SK-N-SH treated with all-trans-retinoic acid at 6 μM for 48 hours (cell line): ENCODE data around the gene NRXN2.
A peak's percentile ranks its signal among the peaks of the same experiment; 100 is the strongest.

Experiments
- ATAC-seq: fragments of 200-7000 bp; cut with Tn5 transposase; 3 replicates; pipeline ENCODE4 v1.9.1; 2020; ENCODE audit warnings: mild to moderate bottlenecking, moderate library complexity
- ARNTL ChIP-seq: fragments of 450-650 bp; formaldehyde crosslinking; IDR thresholded peaks from 2 replicates; pipeline ENCODE4 v1.5.0; 2020; ENCODE audit warnings: low read depth, mild to moderate bottlenecking, moderate library complexity, borderline replicate concordance
- BACH2 ChIP-seq: fragments of 250-450 bp; sonication (Bioruptor Pico); IDR thresholded peaks from 2 replicates; pipeline ENCODE4 v1.9.0; 2021; ENCODE audit warnings: mild to moderate bottlenecking, borderline replicate concordance
- CSDC2 ChIP-seq: fragments of 250-450 bp; sonication (Bioruptor Pico); IDR thresholded peaks from 2 replicates; pipeline ENCODE4 v1.5.0; 2020; ENCODE audit warnings: mild to moderate bottlenecking, moderate library complexity
- ESRRG ChIP-seq: fragments of 250-450 bp; sonication (Bioruptor Pico); IDR thresholded peaks from 2 replicates; pipeline ENCODE4 v1.6.1; 2021; ENCODE audit warnings: mild to moderate bottlenecking
- GLIS3 ChIP-seq: fragments of 250-450 bp; sonication (Bioruptor Pico); IDR thresholded peaks from 2 replicates; pipeline ENCODE4 v1.5.0; 2020; ENCODE audit warnings: mild to moderate bottlenecking, moderate library complexity
- ISL1 ChIP-seq: fragments of 250-450 bp; sonication (Bioruptor Pico); IDR thresholded peaks from 2 replicates; pipeline ENCODE4 v2.1.2; 2022; ENCODE audit warnings: mild to moderate bottlenecking, moderate library complexity
- OSR1 ChIP-seq: fragments of 250-450 bp; sonication (Bioruptor Pico); IDR thresholded peaks from 2 replicates; pipeline ENCODE4 v1.8.0; 2022; ENCODE audit warnings: moderate library complexity, mild to moderate bottlenecking, inconsistent platforms
- RARB ChIP-seq: fragments of 250-450 bp; sonication (Bioruptor Pico); IDR thresholded peaks from 2 replicates; pipeline ENCODE4 v1.8.0; 2021; ENCODE audit warnings: mild to moderate bottlenecking, moderate library complexity
- SNAI2 ChIP-seq: fragments of 250-450 bp; sonication (Bioruptor Pico); IDR thresholded peaks from 2 replicates; pipeline ENCODE4 v1.5.0; 2020; ENCODE audit warnings: mild to moderate bottlenecking, moderate library complexity
- TCF4 ChIP-seq: fragments of 250-450 bp; sonication (Bioruptor Pico); IDR thresholded peaks from 2 replicates; pipeline ENCODE4 v1.8.0; 2021; ENCODE audit warnings: mild to moderate bottlenecking, moderate library complexity, borderline replicate concordance
- TOX ChIP-seq: fragments of 250-450 bp; sonication (Bioruptor Pico); IDR thresholded peaks from 2 replicates; pipeline ENCODE4 v1.8.0; 2021; ENCODE audit warnings: mild to moderate bottlenecking, moderate library complexity, borderline replicate concordance
- ZC3H10 ChIP-seq: fragments of 250-450 bp; sonication (Bioruptor Pico); IDR thresholded peaks from 2 replicates; pipeline ENCODE4 v1.5.1; 2021; ENCODE audit warnings: mild to moderate bottlenecking, moderate library complexity
- ZFP3 ChIP-seq: fragments of 250-450 bp; sonication (Bioruptor Pico); IDR thresholded peaks from 2 replicates; pipeline ENCODE4 v1.5.0; 2020; ENCODE audit warnings: mild to moderate bottlenecking, moderate library complexity
- ZFP30 ChIP-seq: fragments of 450-650 bp; formaldehyde crosslinking; IDR thresholded peaks from 2 replicates; pipeline ENCODE4 v1.5.0; 2022; ENCODE audit warnings: mild to moderate bottlenecking, moderate library complexity
- ZNF565 ChIP-seq: fragments of 450-650 bp; formaldehyde crosslinking; conservative IDR thresholded peaks from 2 replicates; pipeline ENCODE4 v1.5.0; 2020; ENCODE audit warnings: low read depth, mild to moderate bottlenecking, moderate library complexity
- ZNF70 ChIP-seq: fragments of 450-650 bp; formaldehyde crosslinking; IDR thresholded peaks from 2 replicates; pipeline ENCODE4 v1.5.0; 2020; ENCODE audit warnings: mild to moderate bottlenecking, moderate library complexity
- ZNF8 ChIP-seq: fragments of 450-650 bp; formaldehyde crosslinking; IDR thresholded peaks from 2 replicates; pipeline ENCODE4 v1.5.0; 2020; ENCODE audit warnings: mild to moderate bottlenecking, moderate library complexity
- TF ChIP-seq, protein P1 (sequence below): fragments of 250-450 bp; sonication (Bioruptor Pico); IDR thresholded peaks from 2 replicates; pipeline ENCODE4 v1.8.0; 2021; ENCODE audit warnings: low read depth, mild to moderate bottlenecking, moderate library complexity, borderline replicate concordance
- TF ChIP-seq, protein P2 (sequence below): fragments of 250-450 bp; sonication (Bioruptor Pico); IDR thresholded peaks from 2 replicates; pipeline ENCODE4 v1.5.1; 2020; ENCODE audit warnings: low read depth, mild to moderate bottlenecking, moderate library complexity
- TF ChIP-seq, protein P3 (sequence below): fragments of 250-450 bp; sonication (Bioruptor Pico); IDR thresholded peaks from 2 replicates; pipeline ENCODE4 v1.8.0; 2020; ENCODE audit warnings: mild to moderate bottlenecking, moderate library complexity, borderline replicate concordance
- TF ChIP-seq, protein P4 (sequence below): fragments of 250-450 bp; sonication (Bioruptor Pico); IDR thresholded peaks from 2 replicates; pipeline ENCODE4 v1.5.0; 2020; ENCODE audit warnings: mild to moderate bottlenecking, moderate library complexity
- TF ChIP-seq, protein P5 (sequence below): fragments of 250-450 bp; sonication (Bioruptor Pico); IDR thresholded peaks from 2 replicates; pipeline ENCODE4 v1.5.1; 2021; ENCODE audit warnings: mild to moderate bottlenecking, moderate library complexity

Gene NRXN2

DNA sequence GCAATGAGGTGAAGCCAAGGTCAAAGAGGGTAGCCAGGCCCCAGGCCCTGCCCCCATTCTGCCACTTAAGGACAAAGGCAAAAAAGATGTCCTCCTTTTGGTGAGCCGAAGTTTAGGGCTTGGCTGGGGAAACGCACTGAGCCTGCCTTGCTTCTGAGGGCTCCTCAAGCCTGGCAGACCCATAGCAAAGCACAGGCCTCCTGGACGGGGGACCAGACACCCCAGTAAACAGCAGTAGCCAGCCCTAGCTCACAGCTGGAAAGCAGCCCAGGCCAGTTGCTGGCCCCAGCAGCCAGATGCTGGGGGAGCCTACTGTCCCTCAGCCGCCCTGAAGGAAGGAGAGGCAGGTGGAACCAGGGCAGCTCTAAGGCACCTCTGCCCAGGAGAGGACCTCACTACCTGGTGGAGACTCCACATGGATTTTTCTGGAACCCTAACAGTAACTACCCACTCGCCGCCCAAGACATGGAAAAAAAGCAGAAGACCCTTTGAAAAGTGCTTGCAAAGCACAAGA is 40.6 kb upstream of the NRXN2 start:
- ATAC-seq, result no peak
- TF ChIP-seq ISL1 (CRISPR knock-in tag) (no peak), GLIS3 (CRISPR knock-in tag) (no peak), TCF4 (CRISPR knock-in tag) (no peak), CSDC2 (CRISPR knock-in tag) (no peak)
- TF ChIP-seq, protein P1, sequence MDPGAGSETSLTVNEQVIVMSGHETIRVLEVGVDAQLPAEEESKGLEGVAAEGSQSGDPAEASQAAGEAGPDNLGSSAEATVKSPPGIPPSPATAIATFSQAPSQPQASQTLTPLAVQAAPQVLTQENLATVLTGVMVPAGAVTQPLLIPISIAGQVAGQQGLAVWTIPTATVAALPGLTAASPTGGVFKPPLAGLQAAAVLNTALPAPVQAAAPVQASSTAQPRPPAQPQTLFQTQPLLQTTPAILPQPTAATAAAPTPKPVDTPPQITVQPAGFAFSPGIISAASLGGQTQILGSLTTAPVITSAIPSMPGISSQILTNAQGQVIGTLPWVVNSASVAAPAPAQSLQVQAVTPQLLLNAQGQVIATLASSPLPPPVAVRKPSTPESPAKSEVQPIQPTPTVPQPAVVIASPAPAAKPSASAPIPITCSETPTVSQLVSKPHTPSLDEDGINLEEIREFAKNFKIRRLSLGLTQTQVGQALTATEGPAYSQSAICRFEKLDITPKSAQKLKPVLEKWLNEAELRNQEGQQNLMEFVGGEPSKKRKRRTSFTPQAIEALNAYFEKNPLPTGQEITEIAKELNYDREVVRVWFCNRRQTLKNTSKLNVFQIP (CRISPR knock-in tag), result no peak
- TF ChIP-seq, protein P2, sequence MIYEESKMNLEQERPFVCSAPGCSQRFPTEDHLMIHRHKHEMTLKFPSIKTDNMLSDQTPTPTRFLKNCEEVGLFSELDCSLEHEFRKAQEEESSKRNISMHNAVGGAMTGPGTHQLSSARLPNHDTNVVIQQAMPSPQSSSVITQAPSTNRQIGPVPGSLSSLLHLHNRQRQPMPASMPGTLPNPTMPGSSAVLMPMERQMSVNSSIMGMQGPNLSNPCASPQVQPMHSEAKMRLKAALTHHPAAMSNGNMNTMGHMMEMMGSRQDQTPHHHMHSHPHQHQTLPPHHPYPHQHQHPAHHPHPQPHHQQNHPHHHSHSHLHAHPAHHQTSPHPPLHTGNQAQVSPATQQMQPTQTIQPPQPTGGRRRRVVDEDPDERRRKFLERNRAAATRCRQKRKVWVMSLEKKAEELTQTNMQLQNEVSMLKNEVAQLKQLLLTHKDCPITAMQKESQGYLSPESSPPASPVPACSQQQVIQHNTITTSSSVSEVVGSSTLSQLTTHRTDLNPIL (CRISPR knock-in tag), result no peak
- TF ChIP-seq, protein P3, sequence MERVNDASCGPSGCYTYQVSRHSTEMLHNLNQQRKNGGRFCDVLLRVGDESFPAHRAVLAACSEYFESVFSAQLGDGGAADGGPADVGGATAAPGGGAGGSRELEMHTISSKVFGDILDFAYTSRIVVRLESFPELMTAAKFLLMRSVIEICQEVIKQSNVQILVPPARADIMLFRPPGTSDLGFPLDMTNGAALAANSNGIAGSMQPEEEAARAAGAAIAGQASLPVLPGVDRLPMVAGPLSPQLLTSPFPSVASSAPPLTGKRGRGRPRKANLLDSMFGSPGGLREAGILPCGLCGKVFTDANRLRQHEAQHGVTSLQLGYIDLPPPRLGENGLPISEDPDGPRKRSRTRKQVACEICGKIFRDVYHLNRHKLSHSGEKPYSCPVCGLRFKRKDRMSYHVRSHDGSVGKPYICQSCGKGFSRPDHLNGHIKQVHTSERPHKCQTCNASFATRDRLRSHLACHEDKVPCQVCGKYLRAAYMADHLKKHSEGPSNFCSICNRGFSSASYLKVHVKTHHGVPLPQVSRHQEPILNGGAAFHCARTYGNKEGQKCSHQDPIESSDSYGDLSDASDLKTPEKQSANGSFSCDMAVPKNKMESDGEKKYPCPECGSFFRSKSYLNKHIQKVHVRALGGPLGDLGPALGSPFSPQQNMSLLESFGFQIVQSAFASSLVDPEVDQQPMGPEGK (CRISPR knock-in tag), result no peak

DNA sequence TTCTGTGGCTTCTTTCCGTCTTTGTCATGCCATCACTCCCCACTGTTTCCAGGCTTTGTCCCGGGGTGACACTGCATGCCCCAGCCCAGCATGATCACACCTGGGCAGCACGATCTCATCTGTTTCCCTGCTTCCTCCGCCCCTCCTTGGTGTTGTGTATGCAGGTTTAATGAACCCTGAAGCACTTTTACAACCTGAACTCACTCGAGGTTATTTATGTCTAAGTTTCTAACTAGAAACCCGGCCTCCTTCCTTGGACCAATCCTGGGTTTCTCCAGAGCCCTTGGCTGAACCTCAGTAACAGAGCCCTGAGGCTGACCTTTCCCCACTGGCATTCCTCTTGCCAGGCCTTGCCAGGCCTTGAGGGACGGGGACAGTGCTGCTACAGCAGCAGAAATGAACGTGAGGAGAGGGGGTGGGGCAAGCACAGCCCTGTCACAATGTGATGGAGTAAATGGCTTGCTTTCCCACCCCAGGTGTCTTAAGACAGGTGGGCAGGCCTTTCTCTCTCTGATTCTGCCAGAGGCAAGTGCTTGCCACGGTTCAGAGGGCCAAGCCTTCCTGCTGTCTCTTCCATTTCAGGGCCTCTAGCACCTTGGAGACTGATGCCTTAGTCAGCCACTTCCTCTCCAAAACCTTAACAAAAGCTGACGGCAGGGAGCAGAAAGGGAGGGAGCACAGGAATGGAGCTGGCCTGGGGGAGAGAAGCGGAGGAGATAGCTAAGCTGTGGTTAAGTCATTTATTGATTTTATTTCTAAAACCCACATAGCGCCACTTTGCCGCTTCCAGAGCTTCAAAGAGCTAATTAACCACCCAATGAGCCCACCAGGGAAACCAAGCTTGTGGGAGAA is 39.9 kb upstream of the NRXN2 start:
- TF ChIP-seq ZNF565 (CRISPR knock-in tag) (no peak), TCF4 (CRISPR knock-in tag) (no peak), ZNF8 (CRISPR knock-in tag) (no peak), ARNTL (CRISPR knock-in tag) (no peak), ESRRG (CRISPR knock-in tag) (no peak), GLIS3 (CRISPR knock-in tag) (no peak), OSR1 (CRISPR knock-in tag) (no peak)
- TF ChIP-seq, protein P1 (CRISPR knock-in tag), result no peak
- TF ChIP-seq, protein P4, sequence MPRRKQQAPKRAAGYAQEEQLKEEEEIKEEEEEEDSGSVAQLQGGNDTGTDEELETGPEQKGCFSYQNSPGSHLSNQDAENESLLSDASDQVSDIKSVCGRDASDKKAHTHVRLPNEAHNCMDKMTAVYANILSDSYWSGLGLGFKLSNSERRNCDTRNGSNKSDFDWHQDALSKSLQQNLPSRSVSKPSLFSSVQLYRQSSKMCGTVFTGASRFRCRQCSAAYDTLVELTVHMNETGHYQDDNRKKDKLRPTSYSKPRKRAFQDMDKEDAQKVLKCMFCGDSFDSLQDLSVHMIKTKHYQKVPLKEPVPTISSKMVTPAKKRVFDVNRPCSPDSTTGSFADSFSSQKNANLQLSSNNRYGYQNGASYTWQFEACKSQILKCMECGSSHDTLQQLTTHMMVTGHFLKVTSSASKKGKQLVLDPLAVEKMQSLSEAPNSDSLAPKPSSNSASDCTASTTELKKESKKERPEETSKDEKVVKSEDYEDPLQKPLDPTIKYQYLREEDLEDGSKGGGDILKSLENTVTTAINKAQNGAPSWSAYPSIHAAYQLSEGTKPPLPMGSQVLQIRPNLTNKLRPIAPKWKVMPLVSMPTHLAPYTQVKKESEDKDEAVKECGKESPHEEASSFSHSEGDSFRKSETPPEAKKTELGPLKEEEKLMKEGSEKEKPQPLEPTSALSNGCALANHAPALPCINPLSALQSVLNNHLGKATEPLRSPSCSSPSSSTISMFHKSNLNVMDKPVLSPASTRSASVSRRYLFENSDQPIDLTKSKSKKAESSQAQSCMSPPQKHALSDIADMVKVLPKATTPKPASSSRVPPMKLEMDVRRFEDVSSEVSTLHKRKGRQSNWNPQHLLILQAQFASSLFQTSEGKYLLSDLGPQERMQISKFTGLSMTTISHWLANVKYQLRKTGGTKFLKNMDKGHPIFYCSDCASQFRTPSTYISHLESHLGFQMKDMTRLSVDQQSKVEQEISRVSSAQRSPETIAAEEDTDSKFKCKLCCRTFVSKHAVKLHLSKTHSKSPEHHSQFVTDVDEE, result no peak
- peak; percentile 8; the same call in 2 of the 3 replicates for ATAC-seq

DNA sequence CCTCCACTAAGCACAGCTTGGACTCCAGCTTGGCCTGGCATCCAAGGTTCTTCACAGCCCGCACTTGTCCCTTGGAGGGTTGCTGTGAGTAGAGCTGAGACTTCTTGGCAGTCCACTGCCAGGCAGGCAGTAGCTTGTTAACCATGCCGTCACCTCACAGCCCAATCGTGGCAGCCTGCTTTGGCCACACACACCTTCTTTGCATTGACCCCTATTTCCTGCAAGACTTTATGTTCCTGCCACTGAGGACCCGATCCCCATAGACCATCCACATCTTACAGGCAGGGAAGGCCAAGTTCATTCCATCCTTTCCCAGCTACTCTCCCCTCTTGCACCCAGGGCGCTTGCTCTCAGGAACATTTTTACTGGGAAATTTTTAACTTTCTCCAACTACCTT is 39.3 kb upstream of the NRXN2 start:
- TF ChIP-seq CSDC2 (CRISPR knock-in tag) (no peak), ARNTL (CRISPR knock-in tag) (no peak), ISL1 (CRISPR knock-in tag) (no peak), SNAI2 (CRISPR knock-in tag) (no peak), ZFP30 (CRISPR knock-in tag) (no peak), OSR1 (CRISPR knock-in tag) (no peak), RARB (CRISPR knock-in tag) (no peak), GLIS3 (CRISPR knock-in tag) (no peak), ZNF70 (CRISPR knock-in tag) (no peak), ZNF565 (CRISPR knock-in tag) (no peak), ZC3H10 (CRISPR knock-in tag) (no peak), BACH2 (CRISPR knock-in tag) (no peak), ZFP3 (CRISPR knock-in tag) (no peak), TOX (no peak), ESRRG (CRISPR knock-in tag) (no peak), ZNF8 (CRISPR knock-in tag) (no peak), TCF4 (CRISPR knock-in tag) (no peak)
- TF ChIP-seq, protein P2 (CRISPR knock-in tag), result no peak
- TF ChIP-seq, protein P5, sequence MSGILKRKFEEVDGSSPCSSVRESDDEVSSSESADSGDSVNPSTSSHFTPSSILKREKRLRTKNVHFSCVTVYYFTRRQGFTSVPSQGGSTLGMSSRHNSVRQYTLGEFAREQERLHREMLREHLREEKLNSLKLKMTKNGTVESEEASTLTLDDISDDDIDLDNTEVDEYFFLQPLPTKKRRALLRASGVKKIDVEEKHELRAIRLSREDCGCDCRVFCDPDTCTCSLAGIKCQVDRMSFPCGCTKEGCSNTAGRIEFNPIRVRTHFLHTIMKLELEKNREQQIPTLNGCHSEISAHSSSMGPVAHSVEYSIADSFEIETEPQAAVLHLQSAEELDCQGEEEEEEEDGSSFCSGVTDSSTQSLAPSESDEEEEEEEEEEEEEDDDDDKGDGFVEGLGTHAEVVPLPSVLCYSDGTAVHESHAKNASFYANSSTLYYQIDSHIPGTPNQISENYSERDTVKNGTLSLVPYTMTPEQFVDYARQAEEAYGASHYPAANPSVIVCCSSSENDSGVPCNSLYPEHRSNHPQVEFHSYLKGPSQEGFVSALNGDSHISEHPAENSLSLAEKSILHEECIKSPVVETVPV (CRISPR knock-in tag), result no peak
- ATAC-seq, result no peak; the same call in 2 of the 3 replicates
